Stimulated activated CD8-positive, alpha-beta memory T cell treated with anti-CD3 and anti-CD28 coated beads, Interleukin-2, amount 100 ng/mL, for 1 hour (primary cell): ENCODE data around the gene ZNF407.

Experiments used
- DNase-seq, 2 donors: peaks; one replicate each; pipeline ENCODE4 v3.0.0-alpha.2; 2020; ENCODE audit warnings: low read depth in 2 of 2

Gene ZNF407

GRCh38 chr18:74589021-74589420, 8.6 kb upstream of the ZNF407 start:
- DNase-seq: no peak

- DNase-seq: no peak
Measured at GRCh38 chr18:74589811-74590210, 7.9 kb upstream of the ZNF407 start.

- DNase-seq: no peak
Measured at GRCh38 chr18:74590671-74591070, 7.0 kb upstream of the ZNF407 start.

- DNase-seq: no peak
Measured at GRCh38 chr18:74595431-74595830, 2.2 kb upstream of the ZNF407 start.

- peak; percentile 39 to 51 for DNase-seq
Measured at GRCh38 chr18:74597034-74597661, 522 bp upstream of the ZNF407 start.

GRCh38 chr18:74598350-74599001, 806 bp downstream of the ZNF407 start:
- peak; percentile 37 to 52 for DNase-seq

GRCh38 chr18:74604361-74604760, 6.7 kb downstream of the ZNF407 start:
- DNase-seq: no peak

GRCh38 chr18:74604774-74605173, 7.1 kb downstream of the ZNF407 start:
- DNase-seq: no peak

- DNase-seq: no peak
Measured at GRCh38 chr18:74608681-74609080, 11.0 kb downstream of the ZNF407 start.

GRCh38 chr18:74609535-74609934, 11.9 kb downstream of the ZNF407 start:
- no peak for DNase-seq

- no peak for DNase-seq
Measured at GRCh38 chr18:74610051-74610615, 12.5 kb downstream of the ZNF407 start.

GRCh38 chr18:74610860-74611259, 13.2 kb downstream of the ZNF407 start:
- no peak for DNase-seq

- DNase-seq: no peak
Measured at GRCh38 chr18:74611765-74612164, 14.1 kb downstream of the ZNF407 start.

- no peak for DNase-seq
Measured at GRCh38 chr18:74613381-74613780, 15.7 kb downstream of the ZNF407 start.

GRCh38 chr18:74616494-74616893, 18.8 kb downstream of the ZNF407 start:
- no peak for DNase-seq

- DNase-seq: no peak
Measured at GRCh38 chr18:74617486-74617885, 19.8 kb downstream of the ZNF407 start.

GRCh38 chr18:74622072-74622471, 24.4 kb downstream of the ZNF407 start:
- no peak for DNase-seq

GRCh38 chr18:74623047-74623816, 25.6 kb downstream of the ZNF407 start:
- DNase-seq: peak in 1 of 2 donors; percentile 13

- DNase-seq: no peak
Measured at GRCh38 chr18:74624466-74624865, 26.8 kb downstream of the ZNF407 start.

- DNase-seq: no peak
Measured at GRCh38 chr18:74625157-74625556, 27.5 kb downstream of the ZNF407 start.

- no peak for DNase-seq
Measured at GRCh38 chr18:74626049-74626874, 28.6 kb downstream of the ZNF407 start.

- no peak for DNase-seq
Measured at GRCh38 chr18:74630804-74631203, 33.1 kb downstream of the ZNF407 start.
